Muscle layer of colon (tissue), 2 donors: ENCODE data around the gene FAM240B.

Experiments
- H3K27ac ChIP-seq: one replicate; pipeline ENCODE4 v1.7.0; 2013; ENCODE audit warnings: low read depth, mild to moderate bottlenecking, low read length, moderate library complexity
- H3K27me3 ChIP-seq, 2 donors: one replicate each; pipeline ENCODE4 v1.7.0; 2013; ENCODE audit warnings: low read length in 2 of 2, mild to moderate bottlenecking in 2 of 2; ENCODE audit not compliant: insufficient read depth in 2 of 2, control insufficient read depth in 1 of 2
- H3K36me3 ChIP-seq: one replicate; pipeline ENCODE4 v1.7.0; 2013; ENCODE audit warnings: mild to moderate bottlenecking, low read length; ENCODE audit not compliant: insufficient read depth
- H3K4me1 ChIP-seq: one replicate; pipeline ENCODE4 v1.7.0; 2013; ENCODE audit warnings: mild to moderate bottlenecking, low read length; ENCODE audit not compliant: insufficient read depth
- H3K4me3 ChIP-seq, 2 donors: one replicate each; pipeline ENCODE4 v1.7.0; 2013; ENCODE audit warnings: low read length in 2 of 2, low read depth in 1 of 2, mild to moderate bottlenecking in 1 of 2, moderate library complexity in 1 of 2
- H3K9ac ChIP-seq: one replicate; pipeline ENCODE4 v1.7.0; 2013; ENCODE audit warnings: low read length
- H3K9me3 ChIP-seq: one replicate; pipeline ENCODE4 v1.7.0; 2013; ENCODE audit warnings: mild to moderate bottlenecking, low read length
- donor health status: abdominal sarcoma.
- donor health status: Adenocarcinoma of cecum.

Gene FAM240B

GRCh38 chr9:38662763-38663593, 57.0 kb downstream of the FAM240B start:
- H3K36me3 ChIP-seq: no peaks in the 10 kb centered on the region
- no peak overlapping the region for H3K27ac ChIP-seq
- no peaks in the 10 kb centered on the region for H3K4me1 ChIP-seq
- no peaks in the 10 kb centered on the region for H3K9me3 ChIP-seq
- no peak overlapping the region for H3K4me3 ChIP-seq
- no peak overlapping the region for H3K9ac ChIP-seq
- H3K27me3 ChIP-seq: no peaks in the 10 kb centered on the region

GRCh38 chr9:38659538-38659937, 60.4 kb downstream of the FAM240B start:
- H3K27ac ChIP-seq: no peak overlapping the region
- no peaks in the 10 kb centered on the region for H3K27me3 ChIP-seq
- H3K9ac ChIP-seq: no peak overlapping the region
- H3K4me1 ChIP-seq: no peaks in the 10 kb centered on the region
- no peaks in the 10 kb centered on the region for H3K36me3 ChIP-seq
- no peaks in the 10 kb centered on the region for H3K9me3 ChIP-seq
- H3K4me3 ChIP-seq: no peak overlapping the region

- Histone ChIP-seq H3K36me3 (no peaks in the 10 kb centered on the region), H3K27ac (no peak overlapping the region), H3K4me1 (no peaks in the 10 kb centered on the region), H3K4me3 (no peak overlapping the region), H3K27me3 (no peaks in the 10 kb centered on the region), H3K9ac (no peak overlapping the region), H3K9me3 (no peaks in the 10 kb centered on the region)
Measured at GRCh38 chr9:38656896-38657295, 63.0 kb downstream of the FAM240B start.

GRCh38 chr9:38652486-38652885, 67.4 kb downstream of the FAM240B start:
- Histone ChIP-seq H3K36me3 (no peaks in the 10 kb centered on the region), H3K27me3 (no peaks in the 10 kb centered on the region), H3K27ac (no peak overlapping the region), H3K4me3 (no peak overlapping the region), H3K9ac (no peak overlapping the region), H3K9me3 (no peaks in the 10 kb centered on the region), H3K4me1 (no peaks in the 10 kb centered on the region)

- no peak overlapping the region for H3K4me3 ChIP-seq
- H3K9ac ChIP-seq: no peak overlapping the region
- no peak overlapping the region for H3K27ac ChIP-seq
- H3K27me3 ChIP-seq: no peaks in the 10 kb centered on the region
- no peaks in the 10 kb centered on the region for H3K4me1 ChIP-seq
- H3K9me3 ChIP-seq: no peaks in the 10 kb centered on the region
- no peaks in the 10 kb centered on the region for H3K36me3 ChIP-seq
Measured at GRCh38 chr9:38652044-38652443, 67.9 kb downstream of the FAM240B start.

- H3K4me3 ChIP-seq: no peak overlapping the region
Measured at GRCh38 chr9:38651400-38652042, 68.4 kb downstream of the FAM240B start.

GRCh38 chr9:38650564-38650963, 69.4 kb downstream of the FAM240B start:
- no peak overlapping the region for H3K4me3 ChIP-seq
- H3K27ac ChIP-seq: no peak overlapping the region
- no peaks in the 10 kb centered on the region for H3K4me1 ChIP-seq
- no peaks in the 10 kb centered on the region for H3K36me3 ChIP-seq
- H3K27me3 ChIP-seq: no peaks in the 10 kb centered on the region
- no peak overlapping the region for H3K9ac ChIP-seq
- H3K9me3 ChIP-seq: no peaks in the 10 kb centered on the region

More at GRCh38 chr9:38651400-38652042, 68.4 kb downstream of the FAM240B start:
- Histone ChIP-seq H3K36me3 (no peaks in the 10 kb centered on the region), H3K4me1 (no peaks in the 10 kb centered on the region), H3K27me3 (no peaks in the 10 kb centered on the region), H3K27ac (no peak overlapping the region), H3K9ac (no peak overlapping the region), H3K9me3 (no peaks in the 10 kb centered on the region)

- H3K9me3 ChIP-seq: no peaks in the 10 kb centered on the region
- no peak overlapping the region for H3K27ac ChIP-seq
- no peak overlapping the region for H3K9ac ChIP-seq
- H3K4me1 ChIP-seq: no peaks in the 10 kb centered on the region
- no peaks in the 10 kb centered on the region for H3K36me3 ChIP-seq
- no peak overlapping the region for H3K4me3 ChIP-seq
- H3K27me3 ChIP-seq: no peaks in the 10 kb centered on the region
Measured at GRCh38 chr9:38649731-38650363, 70.1 kb downstream of the FAM240B start.

- Histone ChIP-seq H3K9ac (no peak overlapping the region), H3K4me3 (no peak overlapping the region), H3K36me3 (no peaks in the 10 kb centered on the region), H3K27me3 (no peaks in the 10 kb centered on the region), H3K27ac (no peak overlapping the region), H3K9me3 (no peaks in the 10 kb centered on the region), H3K4me1 (no peaks in the 10 kb centered on the region)
Measured at GRCh38 chr9:38644601-38645000, 75.3 kb downstream of the FAM240B start.
